Left lung (tissue), 10 donors: ENCODE measurements around the gene CHDH. TPM values are rescaled to one million over a fixed set of nuclear protein-coding genes. Genes with fewer than 3 reads are reported as not detected.

Source experiments
- ATAC-seq: fragments of 200-7000 bp; cut with Tn5 transposase; one replicate; pipeline ENCODE4 v1.9.1; 2020; ENCODE audit warnings: moderate library complexity
- DNase-seq, 4 donors: peaks; one replicate each; pipeline ENCODE4 v3.0.0-alpha.2; 2013 to 2020
- H3K27ac ChIP-seq, 2 donors: fragments of 200-600 bp; sonication (generic) in 1 of 2; one replicate each; pipeline versions ENCODE4 v1.5.0 to v1.8.0; 2020 to 2021
- H3K27me3 ChIP-seq, 2 donors: fragments of 200-600 bp; sonication (generic) in 1 of 2; one replicate each; pipeline versions ENCODE4 v1.5.0 to v1.8.0; 2020 to 2021
- H3K36me3 ChIP-seq, 2 donors: fragments of 200-600 bp; sonication (generic) in 1 of 2; one replicate each; pipeline versions ENCODE4 v1.5.0 to v1.8.0; 2020 to 2021
- H3K4me1 ChIP-seq, 2 donors: fragments of 200-600 bp; one replicate each; pipeline ENCODE4 v1.8.0; 2021
- H3K4me3 ChIP-seq, 2 donors: fragments of 200-600 bp; sonication (generic) in 1 of 2; one replicate each; pipeline versions ENCODE4 v1.5.0 to v1.8.0; 2020 to 2021; ENCODE audit warnings: mild to moderate bottlenecking in 1 of 2
- H3K9me3 ChIP-seq, 2 donors: fragments of 200-600 bp; sonication (generic) in 1 of 2; one replicate each; pipeline versions ENCODE4 v1.5.0 to v1.8.0; 2020 to 2021
- intact Hi-C, 2 donors: fragments of 100-400 bp; cut with DNase I; formaldehyde crosslinking; loops; one replicate each; pipeline versions ENCODE4 v1.11.2 to v1.14.2; 2022
- polyA plus RNA-seq, 6 donors: library from polyadenylated mRNA; unstranded; fragments of 120-200 nt; gene quantifications; one replicate each; pipeline ENCODE4 v1.2.1, GENCODE V29; 2013; ENCODE audit not compliant: insufficient read length in 6 of 6
- total RNA-seq, 2 donors: library from RNA; stranded (reverse); fragmentation: NEBNext Ultra II Directional; extraction: Animal tissue kit (Norgen Biotek cat#: 25700); gene quantifications; one replicate each; pipeline ENCODE4 v1.2.1, GENCODE V29; 2021
- TF ChIP-seq, protein P1 (sequence below), 2 donors: fragments of 200-600 bp; sonication (generic) in 1 of 2; IDR thresholded peaks; one replicate each; pipeline versions ENCODE4 v1.5.0 to v1.8.0; 2021; ENCODE audit warnings: antibody characterized with exemption in 2 of 2
- donor health status: DM: no; HTN: yes; CAD: no.
- donor health status: DM: no; HTN: no; CAD: no.

CHDH gene
- total and polyA plus RNA-seq, 8 donors: 3.3 to 11.4 (median 4.3) TPM

DNA sequence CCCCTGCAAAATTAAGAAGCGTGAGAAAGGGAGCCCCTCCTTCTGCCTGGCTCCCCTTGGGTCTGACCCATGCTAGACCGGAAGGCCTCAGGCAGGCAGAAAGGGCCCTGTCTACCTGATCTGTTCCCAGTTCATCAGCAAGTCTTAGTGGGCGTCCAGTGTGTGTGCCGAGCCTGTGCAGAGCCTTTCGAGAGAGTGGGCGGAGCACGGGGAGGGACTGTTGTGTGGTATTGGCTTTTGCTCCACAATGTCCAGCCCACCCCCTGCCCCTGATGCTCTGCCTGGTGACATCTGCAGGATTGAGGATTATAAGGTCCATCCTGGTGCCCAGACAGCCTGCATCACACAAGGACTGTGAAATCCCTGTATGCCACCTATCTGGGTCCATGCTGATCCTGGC, 82.9 kb downstream of the CHDH start:
- H3K4me3 ChIP-seq: no peak overlapping the region
- DNase-seq (no peak), ATAC-seq (no peak)
- no peaks in the 10 kb centered on the region for H3K27me3 ChIP-seq
- no peak overlapping the region for H3K27ac ChIP-seq
- TF ChIP-seq, protein P1, sequence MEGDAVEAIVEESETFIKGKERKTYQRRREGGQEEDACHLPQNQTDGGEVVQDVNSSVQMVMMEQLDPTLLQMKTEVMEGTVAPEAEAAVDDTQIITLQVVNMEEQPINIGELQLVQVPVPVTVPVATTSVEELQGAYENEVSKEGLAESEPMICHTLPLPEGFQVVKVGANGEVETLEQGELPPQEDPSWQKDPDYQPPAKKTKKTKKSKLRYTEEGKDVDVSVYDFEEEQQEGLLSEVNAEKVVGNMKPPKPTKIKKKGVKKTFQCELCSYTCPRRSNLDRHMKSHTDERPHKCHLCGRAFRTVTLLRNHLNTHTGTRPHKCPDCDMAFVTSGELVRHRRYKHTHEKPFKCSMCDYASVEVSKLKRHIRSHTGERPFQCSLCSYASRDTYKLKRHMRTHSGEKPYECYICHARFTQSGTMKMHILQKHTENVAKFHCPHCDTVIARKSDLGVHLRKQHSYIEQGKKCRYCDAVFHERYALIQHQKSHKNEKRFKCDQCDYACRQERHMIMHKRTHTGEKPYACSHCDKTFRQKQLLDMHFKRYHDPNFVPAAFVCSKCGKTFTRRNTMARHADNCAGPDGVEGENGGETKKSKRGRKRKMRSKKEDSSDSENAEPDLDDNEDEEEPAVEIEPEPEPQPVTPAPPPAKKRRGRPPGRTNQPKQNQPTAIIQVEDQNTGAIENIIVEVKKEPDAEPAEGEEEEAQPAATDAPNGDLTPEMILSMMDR (IDR thresholded peaks at IDR 0.05): no peak
- H3K4me1 ChIP-seq: no peaks in the 10 kb centered on the region
- intact Hi-C loops: no loop called here
- H3K36me3 ChIP-seq: no peaks in the 10 kb centered on the region
- H3K9me3 ChIP-seq: no peaks in the 10 kb centered on the region

Other genes starting within 250 kb of the CHDH start
- gene IL17RB, start 149 bp upstream of the CHDH start, total RNA-seq: 1 to 10 TPM; 5.5 to 7.4 TPM
- 10 to 100 TPM; 10.2 to 12.7 (median 11.7) TPM for gene IL17RB, start 149 bp upstream of the CHDH start, polyA plus RNA-seq
- gene ACTR8, start 35.7 kb upstream of the CHDH start, total RNA-seq: 10 to 100 TPM; 26.1 to 31.7 TPM
- gene ACTR8, start 35.7 kb upstream of the CHDH start, polyA plus RNA-seq: 10 to 100 TPM; 43.4 to 48.4 (median 44.2) TPM
- gene SELENOK, start 45.4 kb upstream of the CHDH start, total RNA-seq: 10 to 100 TPM; 34.7 to 45.8 TPM
- 10 to 100 TPM; 52.2 to 59.7 (median 58.9) TPM for gene SELENOK, start 45.4 kb upstream of the CHDH start, polyA plus RNA-seq